Caco-2 (cell line): ENCODE data around the gene SH2D2A. TPM values are rescaled to one million over a fixed set of nuclear protein-coding genes. Genes with fewer than 3 reads are reported as not detected.

Source experiments
- BruUV-seq: library from RNA; stranded (reverse); fragments of 400-500 nt; replicated peaks from 2 replicates; lab custom pipeline; 2021; lab: Mats Ljungman, UMichigan
- CTCF ChIA-PET: fragments of 300-600 bp; sonication (Branson Sonifier 250); formaldehyde crosslinking; loops from one replicate; lab custom pipeline; 2022; ENCODE audit warnings: antibody characterized with exemption; lab: Charles Lee
- POLR2A ChIA-PET: fragments of 300-600 bp; sonication (Branson Sonifier 250); formaldehyde crosslinking; loops from one replicate; lab custom pipeline; 2022; ENCODE audit warnings: antibody characterized with exemption; lab: Charles Lee
- DNase-seq, 2 experiments: peaks; one replicate each; pipeline versions ENCODE4 v3.0.0 to v3.0.0-alpha.2; 2020 to 2022
- H3K27me3 ChIP-seq: replicated peaks from 2 replicates; pipeline ENCODE4 v1.6.0; 2011; ENCODE audit warnings: low read length; ENCODE audit not compliant: control insufficient read depth, insufficient read depth
- H3K36me3 ChIP-seq: 2 replicates; pipeline ENCODE4 v1.5.1; 2011; ENCODE audit warnings: low read length; ENCODE audit not compliant: control insufficient read depth, insufficient read depth
- H3K4me1 ChIP-seq: fragments of 250-450 bp; sonication (Bioruptor Pico); 2 replicates; pipeline ENCODE4 v1.5.1; 2020; ENCODE audit warnings: mild to moderate bottlenecking
- H3K4me3 ChIP-seq: 2 replicates; pipeline ENCODE4 v1.5.1; 2011; ENCODE audit warnings: low read depth, mild to moderate bottlenecking, control low read depth, low read length
- H3K9me3 ChIP-seq: fragments of 250-450 bp; sonication (Bioruptor Pico); 2 replicates; pipeline ENCODE4 v1.5.1; 2020; ENCODE audit warnings: mild to moderate bottlenecking, moderate library complexity
- H3K27ac Mint-ChIP-seq: one replicate; pipeline ENCODE4 v1.8.0; 2022; ENCODE audit warnings: mixed read lengths; ENCODE audit not compliant: unreplicated experiment
- H3K27me3 Mint-ChIP-seq: one replicate; pipeline ENCODE4 v1.8.0; 2022; ENCODE audit warnings: mixed read lengths; ENCODE audit not compliant: insufficient read depth, unreplicated experiment
- H3K36me3 Mint-ChIP-seq: one replicate; pipeline ENCODE4 v1.8.0; 2022; ENCODE audit warnings: mild to moderate bottlenecking, mixed read lengths; ENCODE audit not compliant: insufficient read depth, unreplicated experiment
- H3K4me1 Mint-ChIP-seq: one replicate; pipeline ENCODE4 v1.8.0; 2022; ENCODE audit warnings: low read depth, mixed read lengths; ENCODE audit not compliant: unreplicated experiment
- H3K4me3 Mint-ChIP-seq: one replicate; pipeline ENCODE4 v1.8.0; 2022; ENCODE audit warnings: mild to moderate bottlenecking, moderate library complexity, mixed read lengths; ENCODE audit not compliant: unreplicated experiment
- H3K9me3 Mint-ChIP-seq: one replicate; pipeline ENCODE4 v1.8.0; 2022; ENCODE audit warnings: mixed read lengths; ENCODE audit not compliant: unreplicated experiment
- CTCF ChIP-seq, 2 experiments: fragments of 200-600 bp in 1 of 2; IDR thresholded peaks; 1 replicate in 1 of 2; 2 replicates in 1 of 2; pipeline versions ENCODE4 v1.5.1 to v1.8.0; 2011 to 2022; ENCODE audit warnings: antibody characterized with exemption in 1 of 2, control low read depth in 1 of 2, inconsistent platforms in 1 of 2, low read depth in 1 of 2, low read length in 1 of 2, mild to moderate bottlenecking in 1 of 2, moderate library complexity in 1 of 2; ENCODE audit not compliant: insufficient read depth in 1 of 2, severe bottlenecking in 1 of 2, unreplicated experiment in 1 of 2
- intact Hi-C: fragments of 100-400 bp; cut with micrococcal nuclease; formaldehyde crosslinking; loops from one replicate; pipeline ENCODE4 v1.10.0; 2022; ENCODE audit not compliant: unreplicated experiment
- total RNA-seq: library from RNA; stranded (reverse); gene quantifications from 2 replicates; pipeline ENCODE4 v1.2.3, GENCODE V29; 2022

SH2D2A gene
- total RNA-seq, 1 experiment from 2014 or later: 5.5 TPM

- peaks cover 10% of the 10 kb centered on the region for H3K9me3 Mint-ChIP-seq
- ChIA-PET POLR2A (no interaction called here), CTCF (no interaction called here)
- H3K4me1 ChIP-seq: no peaks in the 10 kb centered on the region
- H3K36me3 ChIP-seq: no peaks in the 10 kb centered on the region
- no peaks in the 10 kb centered on the region for H3K9me3 ChIP-seq
- no peak for TF ChIP-seq CTCF (IDR thresholded peaks at IDR 0.05; ENCODE audit: insufficient read depth in 1 of 2, low read depth in 1 of 2, low read length in 1 of 2, severe bottlenecking in 1 of 2, unreplicated experiment in 1 of 2)
- BruUV-seq: no TSS peak
- peaks cover 8% of the 10 kb centered on the region for H3K27me3 Mint-ChIP-seq
- no peak for DNase-seq
- no peak overlapping the region for H3K27ac Mint-ChIP-seq
- H3K4me3 Mint-ChIP-seq: no peak overlapping the region
- H3K4me3 ChIP-seq: no peak overlapping the region
- intact Hi-C loops: no loop called here
- no peaks in the 10 kb centered on the region for H3K36me3 Mint-ChIP-seq
- no peaks in the 10 kb centered on the region for H3K27me3 ChIP-seq
- no peaks in the 10 kb centered on the region for H3K4me1 Mint-ChIP-seq
Measured at GRCh38 chr1:156844638-156845037, 28.0 kb upstream of the SH2D2A start.

DNA sequence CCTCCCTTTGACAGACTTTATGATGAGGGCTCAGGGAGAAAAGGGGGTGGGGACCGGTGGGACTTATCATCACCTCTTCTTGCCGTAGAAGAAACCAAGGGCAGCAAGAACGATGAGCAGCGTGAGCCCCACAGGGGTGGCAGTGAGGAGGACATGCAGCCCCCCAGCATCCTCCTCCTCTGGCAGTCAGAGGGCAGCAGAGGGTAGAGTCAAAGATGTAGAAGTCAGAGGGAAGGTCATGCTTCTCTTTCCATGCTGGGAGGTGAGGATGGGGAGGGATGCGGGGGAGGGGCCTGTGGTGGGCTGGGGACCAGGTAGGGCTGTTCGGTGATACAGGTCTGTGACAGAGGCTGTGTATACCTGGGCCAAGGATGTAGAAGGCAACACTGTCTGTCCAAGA is 27.5 kb upstream of the SH2D2A start:
- Histone ChIP-seq H3K4me3 (no peak overlapping the region), H3K27me3 (no peaks in the 10 kb centered on the region), H3K36me3 (no peaks in the 10 kb centered on the region), H3K4me1 (no peaks in the 10 kb centered on the region), H3K9me3 (no peaks in the 10 kb centered on the region)
- POLR2A ChIA-PET: no interaction called here
- intact Hi-C loops: no loop called here
- H3K9me3 Mint-ChIP-seq: peaks cover 10% of the 10 kb centered on the region
- peaks cover 8% of the 10 kb centered on the region for H3K27me3 Mint-ChIP-seq
- CTCF ChIA-PET: no interaction called here
- H3K27ac Mint-ChIP-seq: no peak overlapping the region
- H3K4me1 Mint-ChIP-seq: no peaks in the 10 kb centered on the region
- no peaks in the 10 kb centered on the region for H3K36me3 Mint-ChIP-seq
- BruUV-seq: no TSS peak
- DNase-seq: no peak
- TF ChIP-seq CTCF (IDR thresholded peaks at IDR 0.05; ENCODE audit: insufficient read depth in 1 of 2, low read depth in 1 of 2, low read length in 1 of 2, severe bottlenecking in 1 of 2, unreplicated experiment in 1 of 2): no peak
- H3K4me3 Mint-ChIP-seq: no peak overlapping the region

GRCh38 chr1:156842618-156843300 is 26.1 kb upstream of the SH2D2A start:
- no peak overlapping the region for H3K4me3 Mint-ChIP-seq
- peaks cover 10% of the 10 kb centered on the region for H3K9me3 Mint-ChIP-seq
- no peak overlapping the region for H3K27ac Mint-ChIP-seq
- Histone ChIP-seq H3K4me1 (no peaks in the 10 kb centered on the region), H3K9me3 (no peaks in the 10 kb centered on the region), H3K4me3 (no peak overlapping the region), H3K36me3 (no peaks in the 10 kb centered on the region), H3K27me3 (no peaks in the 10 kb centered on the region)
- no peak for DNase-seq
- intact Hi-C loops: no loop called here
- CTCF ChIA-PET: no interaction called here
- POLR2A ChIA-PET: no interaction called here
- H3K36me3 Mint-ChIP-seq: no peaks in the 10 kb centered on the region
- no peak for TF ChIP-seq CTCF (IDR thresholded peaks at IDR 0.05; ENCODE audit: insufficient read depth in 1 of 2, low read depth in 1 of 2, low read length in 1 of 2, severe bottlenecking in 1 of 2, unreplicated experiment in 1 of 2)
- peaks cover 10% of the 10 kb centered on the region for H3K27me3 Mint-ChIP-seq
- no peaks in the 10 kb centered on the region for H3K4me1 Mint-ChIP-seq
- no TSS peak for BruUV-seq
